ENCODE results near the gene UAP1L1. TPM values are rescaled to one million over a fixed set of nuclear protein-coding genes. Genes with fewer than 3 reads are reported as not detected.

The UAP1L1 gene
- total and polyA plus RNA-seq, 10 donors, result 12.5 to 35.9 (median 26.6) TPM

- no peak for TF ChIP-seq POLR2AphosphoS5 (IDR thresholded peaks at IDR 0.05)
- no peak for TF ChIP-seq POLR2A (IDR thresholded peaks at IDR 0.05)
- no peak for TF ChIP-seq CTCF (IDR thresholded peaks at IDR 0.05 in 8 of 11, conservative IDR thresholded peaks at IDR 0.05 in 3 of 11)
- peaks cover 0 to 5% (median 0%) of the 10 kb centered on the region in 6 donors for H3K36me3 ChIP-seq
- DNase-seq, result no peak
- 88 to 95% (median 93%) methylated on average over 12 of the region's 12 CpGs for WGBS, 5 donors
- H3K27me3 ChIP-seq (replicated peaks in 1 of 7), result peaks cover 0 to 18% (median 7%) of the 10 kb centered on the region in 7 donors
- intact Hi-C loops (cut with DNase I; ENCODE audit: low total_unique reads), result loop anchor here (10.0 kb wide), 1 partner anchor 280 kb away; no protein-coding TSS in a partner anchor
- no peak overlapping the region for H3K27ac ChIP-seq
- no peaks in the 10 kb centered on the region for H3K9me3 ChIP-seq
- peaks cover 2 to 40% (median 24%) of the 10 kb centered on the region in 6 donors for H3K4me1 ChIP-seq
- no peak overlapping the region for H3K4me3 ChIP-seq
These were observed 12.5 kb upstream of the UAP1L1 start for GRCh38 chr9:137064880-137065164.

GRCh38 chr9:137065336-137065967 is 11.9 kb upstream of the UAP1L1 start:
- no peak for TF ChIP-seq CTCF (IDR thresholded peaks at IDR 0.05 in 8 of 11, conservative IDR thresholded peaks at IDR 0.05 in 3 of 11)
- TF ChIP-seq POLR2AphosphoS5 (IDR thresholded peaks at IDR 0.05), result no peak
- TF ChIP-seq POLR2A (IDR thresholded peaks at IDR 0.05), result no peak

GRCh38 chr9:137066096-137066861 is 11.0 kb upstream of the UAP1L1 start:
- Histone ChIP-seq H3K27me3 (replicated peaks in 1 of 7) (peaks cover 0 to 22% (median 7%) of the 10 kb centered on the region in 7 donors), H3K9me3 (no peaks in the 10 kb centered on the region), H3K4me3 (no peak overlapping the region), H3K4me1 (peaks cover 9 to 55% (median 37%) of the 10 kb centered on the region in 6 donors), H3K27ac (no peak overlapping the region), H3K36me3 (peaks cover 0 to 5% (median 0%) of the 10 kb centered on the region in 6 donors)
- no peak for TF ChIP-seq POLR2AphosphoS5 (IDR thresholded peaks at IDR 0.05)
- peak in 1 of 11 experiments; percentile 9 for TF ChIP-seq CTCF (IDR thresholded peaks at IDR 0.05 in 8 of 11, conservative IDR thresholded peaks at IDR 0.05 in 3 of 11)
- TF ChIP-seq POLR2A (IDR thresholded peaks at IDR 0.05), result no peak
- intact Hi-C loops (cut with DNase I; ENCODE audit: low total_unique reads), result loop anchor here (10.0 kb wide), 1 partner anchor 281 kb away; no protein-coding TSS in a partner anchor
- WGBS, 5 donors, result 91 to 98% (median 96%) methylated on average over 18 to 26 of the region's 26 CpGs
- DNase-seq, result no peak

More at GRCh38 chr9:137065336-137065967, 11.9 kb upstream of the UAP1L1 start:
- peaks cover 0 to 5% (median 0%) of the 10 kb centered on the region in 6 donors for H3K36me3 ChIP-seq
- H3K27me3 ChIP-seq (replicated peaks in 1 of 7), result peaks cover 0 to 22% (median 7%) of the 10 kb centered on the region in 7 donors
- no peak overlapping the region for H3K4me3 ChIP-seq
- no peak overlapping the region for H3K27ac ChIP-seq
- peaks cover 2 to 46% (median 28%) of the 10 kb centered on the region in 6 donors for H3K4me1 ChIP-seq
- H3K9me3 ChIP-seq, result no peaks in the 10 kb centered on the region
- intact Hi-C loops (cut with DNase I; ENCODE audit: low total_unique reads), result loop anchor here (10.0 kb wide), 1 partner anchor 281 kb away; no protein-coding TSS in a partner anchor
- no peak for DNase-seq
- 93 to 100% (median 95%) methylated on average over 13 to 23 of the region's 23 CpGs for WGBS, 5 donors

Data from spleen (tissue), 11 donors.